HG02588 (cell line): ENCODE data around the gene NPAS1.
"Not testable (repeated sequence)": the region's sequence is repeated elsewhere in the genome, so short reads cannot be mapped to it uniquely, and the experiment has no call there.

Experiments
- ATAC-seq: cut with Tn5 transposase; IDR thresholded peaks from one replicate; pipeline ENCODE4 v1.9.1; 2021; ENCODE audit warnings: mild to moderate bottlenecking, moderate library complexity; ENCODE audit not compliant: unreplicated experiment

The NPAS1 gene

DNA sequence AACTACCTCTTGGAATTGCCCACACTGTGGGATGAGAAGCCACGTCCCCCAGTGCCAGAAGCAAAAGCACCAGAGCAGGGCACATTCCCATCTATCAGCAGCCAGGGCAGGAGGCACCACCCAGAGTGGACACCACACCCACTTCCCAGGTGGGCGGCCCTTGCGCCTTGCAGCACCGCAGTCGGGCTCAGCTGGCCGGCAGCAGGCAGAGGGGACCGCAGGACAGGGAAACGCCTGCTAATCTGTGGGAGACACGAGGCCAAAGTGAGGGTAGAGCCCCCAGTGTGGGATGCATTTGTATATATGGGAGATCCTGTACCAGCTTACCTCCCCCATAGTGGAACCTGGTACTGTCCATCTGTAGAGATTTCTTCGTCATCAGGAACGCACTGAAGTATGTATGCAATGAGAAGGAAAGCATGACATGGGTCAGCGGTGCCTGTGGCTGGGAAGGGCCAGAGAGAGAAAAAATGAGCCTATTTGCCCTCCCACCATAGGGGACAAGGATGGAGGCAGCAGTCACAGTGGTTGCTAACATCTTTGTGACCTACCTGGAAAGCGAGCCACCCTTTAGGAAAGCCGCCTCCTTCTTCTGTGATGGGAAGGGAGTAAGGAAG lies 30.9 kb upstream of the NPAS1 start:
- no peak for ATAC-seq

DNA sequence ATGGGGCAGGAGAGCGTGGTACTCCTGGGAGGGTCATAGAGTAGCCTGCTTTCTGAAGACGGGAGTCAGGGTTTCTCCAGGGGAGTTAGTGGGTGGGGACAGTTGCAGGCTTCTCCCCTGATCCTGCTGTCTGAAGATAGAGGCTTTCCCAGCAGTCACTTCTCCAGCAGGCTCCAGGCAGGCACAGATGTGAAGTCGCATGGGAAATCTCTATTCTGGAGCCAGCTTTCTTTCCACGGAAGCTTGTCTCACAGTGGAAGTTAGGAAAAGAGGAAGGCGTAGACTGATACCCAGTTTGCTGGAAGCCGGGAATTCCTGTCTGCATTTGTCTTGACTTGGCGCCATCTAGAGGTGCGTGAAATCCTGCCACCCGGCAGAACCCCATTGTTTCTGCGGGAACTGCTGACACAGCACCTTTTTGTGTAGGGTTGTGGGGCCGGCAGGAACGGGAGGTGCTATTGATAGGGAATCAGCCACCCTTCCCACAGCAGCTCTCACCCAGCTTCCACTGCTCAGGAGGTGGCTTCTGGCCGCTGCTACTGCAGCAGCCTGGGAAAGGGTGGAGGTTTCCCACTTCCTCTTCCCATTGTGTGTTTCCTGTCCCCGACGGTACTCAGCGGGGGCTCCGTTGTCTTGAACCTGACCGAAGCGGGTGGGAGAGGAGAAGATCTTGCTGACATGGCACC lies 28.5 kb upstream of the NPAS1 start:
- no peak for ATAC-seq

DNA sequence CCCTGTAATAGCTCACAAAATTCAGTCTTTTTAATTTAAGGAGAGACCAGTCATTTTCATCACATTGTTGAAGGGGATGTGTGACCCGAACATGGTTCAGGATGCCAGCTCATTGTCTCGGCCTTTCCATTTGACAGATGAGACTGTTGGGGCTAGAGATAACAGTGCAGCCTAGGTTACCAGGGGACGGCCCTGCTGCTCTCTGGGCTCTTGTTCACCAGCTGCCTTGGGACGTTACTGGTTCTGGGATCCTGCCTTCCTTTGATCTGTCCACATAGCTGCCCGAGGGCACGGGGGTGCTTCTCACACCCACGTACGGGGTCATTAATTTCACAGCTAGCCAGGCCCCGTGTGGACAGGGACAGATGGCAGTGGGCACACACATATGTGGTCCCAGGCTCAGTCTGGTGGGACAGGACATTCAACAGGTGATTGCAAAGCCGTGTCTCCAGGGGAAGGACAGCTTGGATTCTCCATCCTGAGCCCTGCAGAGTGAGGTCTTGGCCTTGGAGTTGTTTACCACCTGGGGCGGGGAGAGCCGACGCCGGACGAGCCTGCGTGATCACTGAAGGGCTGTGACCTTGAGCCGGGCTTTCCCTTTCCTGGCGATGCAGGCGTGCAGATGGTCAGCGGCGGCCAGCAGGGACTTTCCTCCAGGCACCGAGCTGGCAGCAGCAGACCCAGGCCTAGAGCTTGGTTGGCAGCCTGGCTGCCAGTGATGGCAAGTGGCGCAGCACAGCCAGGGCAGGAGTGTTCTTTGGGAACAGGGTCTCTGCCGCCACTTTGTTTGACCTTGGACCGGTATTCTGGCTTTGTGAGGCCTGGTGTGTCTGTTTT lies 26.7 kb upstream of the NPAS1 start:
- ATAC-seq = no peak

DNA sequence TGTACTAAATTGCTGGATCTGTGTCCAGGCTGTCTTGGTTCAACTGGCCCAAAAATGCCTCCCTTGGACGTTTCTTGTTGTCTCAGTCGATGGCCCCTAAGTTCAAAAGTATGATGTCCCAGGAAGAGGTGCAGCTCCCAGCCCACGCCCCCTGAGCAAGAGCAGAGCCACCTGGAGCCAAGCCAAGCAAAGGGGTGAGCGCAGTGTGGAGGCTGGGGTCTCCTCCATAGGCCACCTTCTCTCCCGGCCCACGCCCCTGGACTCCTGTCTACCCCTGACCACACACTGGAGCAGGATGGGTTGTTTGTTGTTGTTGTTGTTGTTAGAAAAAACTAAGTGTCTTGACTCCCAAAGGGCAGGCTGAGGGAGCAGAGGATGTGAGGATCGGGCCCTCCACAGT lies 26.0 kb upstream of the NPAS1 start:
- no peak for ATAC-seq

DNA sequence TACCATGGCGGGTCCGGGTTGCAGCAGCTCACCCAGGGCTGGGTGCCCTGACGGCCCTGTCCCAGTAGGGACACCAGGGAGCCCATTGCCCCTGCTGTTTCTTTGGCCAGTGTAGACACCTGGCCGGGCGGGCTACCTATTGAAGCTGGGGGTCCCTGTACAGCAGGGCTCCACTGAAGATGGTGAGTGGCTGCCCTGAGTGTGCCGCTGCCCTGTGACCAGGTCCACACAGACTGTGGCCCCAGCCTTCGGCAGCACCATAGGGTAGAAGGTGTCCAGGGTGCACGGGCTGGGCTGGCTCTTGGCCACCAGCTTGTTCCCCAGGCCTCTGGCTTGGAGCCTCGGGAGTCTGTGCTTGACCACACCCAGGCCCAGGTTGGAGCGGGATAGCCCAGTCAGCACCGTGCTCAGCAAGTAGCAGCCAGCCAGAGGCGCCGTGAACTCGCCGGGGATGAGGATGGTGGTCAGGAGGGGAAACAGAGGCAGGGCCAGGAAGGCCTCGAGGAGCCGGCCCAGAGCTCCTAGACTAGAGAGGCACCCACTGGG lies 25.4 kb upstream of the NPAS1 start:
- no peak for ATAC-seq

DNA sequence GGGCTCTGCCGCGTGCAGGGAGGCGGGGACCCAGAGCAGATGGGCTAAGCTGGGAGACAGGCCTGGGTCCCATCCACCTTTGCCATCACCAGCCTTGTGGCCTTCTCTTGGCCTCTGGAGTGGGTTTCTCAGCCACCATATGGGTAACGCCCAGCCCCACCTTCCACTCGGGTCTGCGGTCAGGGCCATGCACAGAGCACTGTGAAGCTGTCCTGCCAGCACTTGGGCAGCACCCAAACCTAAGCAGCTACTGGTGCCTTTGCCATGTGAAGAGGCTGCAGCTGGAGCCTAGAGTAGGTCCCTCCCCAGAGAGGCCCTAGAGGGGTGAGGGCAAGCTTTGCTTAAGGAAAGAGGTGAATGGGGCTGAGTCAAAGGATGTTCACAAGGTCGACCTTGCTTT lies 24.1 kb upstream of the NPAS1 start:
- no peak for ATAC-seq

DNA sequence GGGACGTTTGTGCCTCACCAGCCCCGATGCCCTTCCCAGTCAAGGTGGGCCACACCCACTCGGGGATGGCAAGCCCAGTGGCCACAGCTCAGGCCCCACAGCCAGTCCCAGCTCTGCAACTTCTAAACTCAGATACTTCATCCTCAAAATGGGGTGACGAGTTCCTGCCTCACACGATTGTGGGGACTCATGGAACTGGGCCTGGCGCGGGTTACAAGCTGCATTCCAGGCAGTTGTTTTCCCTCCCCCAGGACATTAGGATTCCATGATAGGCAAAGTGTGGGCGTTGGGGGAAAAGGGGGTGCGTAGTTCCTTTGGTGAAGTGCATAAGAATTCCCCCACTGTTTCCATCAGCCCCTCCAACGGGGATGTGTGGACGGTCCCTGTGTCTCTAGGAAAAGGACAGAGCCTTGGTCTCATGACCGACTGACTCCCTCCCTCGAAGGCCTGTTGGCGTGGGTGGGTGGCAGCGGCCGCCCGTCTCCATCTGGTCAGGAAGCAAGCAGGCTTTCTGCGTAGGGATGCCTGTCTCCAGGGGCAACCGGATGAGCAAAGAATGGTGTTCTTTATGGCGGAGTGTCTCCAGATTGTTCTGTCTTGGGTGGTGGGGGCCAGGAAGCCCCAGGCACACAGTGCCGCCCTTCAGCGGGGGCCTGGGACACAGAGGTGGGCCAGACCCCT lies 21.1 kb upstream of the NPAS1 start:
- ATAC-seq = no peak

DNA sequence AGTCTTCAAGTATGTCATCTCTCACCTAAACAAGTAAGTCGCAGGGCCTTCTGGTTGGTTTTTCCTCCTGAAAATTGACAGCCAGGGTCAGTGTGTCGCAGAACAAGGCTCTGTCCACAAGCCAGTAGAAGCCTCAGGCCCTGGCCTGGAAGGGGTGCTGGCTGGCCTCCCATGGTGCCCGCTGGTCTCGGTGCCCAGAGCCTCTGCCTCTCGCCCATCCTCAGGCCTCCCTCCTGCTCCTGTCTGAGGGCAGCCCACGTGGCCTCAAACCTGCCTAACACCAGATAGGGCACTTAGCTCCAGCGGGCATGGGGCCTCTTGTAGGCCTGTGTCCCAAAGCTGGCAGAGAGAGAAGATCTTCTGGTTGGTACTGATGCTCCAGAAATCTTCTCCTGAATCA lies 20.3 kb upstream of the NPAS1 start:
- ATAC-seq = no peak

DNA sequence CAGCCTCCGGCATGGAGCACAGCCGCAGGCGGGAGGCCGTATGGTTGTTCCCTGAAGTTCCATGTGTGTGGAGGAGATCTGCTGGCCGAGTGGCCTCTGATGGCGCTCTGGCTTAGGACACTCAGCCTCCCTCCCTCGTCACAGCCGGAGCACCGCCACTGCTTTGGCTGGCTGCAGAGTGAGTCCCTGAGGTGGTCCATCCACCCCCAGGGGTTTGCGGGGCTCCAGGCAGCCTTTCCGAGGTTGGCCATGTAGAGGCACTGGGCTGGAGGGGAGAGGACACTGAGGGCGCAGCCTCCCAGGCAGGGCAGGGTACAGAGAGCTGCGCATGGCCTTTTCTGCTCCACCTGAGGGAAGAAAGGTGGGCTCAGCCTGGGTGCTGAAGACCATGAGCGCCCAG lies 19.8 kb upstream of the NPAS1 start:
- ATAC-seq = no peak

DNA sequence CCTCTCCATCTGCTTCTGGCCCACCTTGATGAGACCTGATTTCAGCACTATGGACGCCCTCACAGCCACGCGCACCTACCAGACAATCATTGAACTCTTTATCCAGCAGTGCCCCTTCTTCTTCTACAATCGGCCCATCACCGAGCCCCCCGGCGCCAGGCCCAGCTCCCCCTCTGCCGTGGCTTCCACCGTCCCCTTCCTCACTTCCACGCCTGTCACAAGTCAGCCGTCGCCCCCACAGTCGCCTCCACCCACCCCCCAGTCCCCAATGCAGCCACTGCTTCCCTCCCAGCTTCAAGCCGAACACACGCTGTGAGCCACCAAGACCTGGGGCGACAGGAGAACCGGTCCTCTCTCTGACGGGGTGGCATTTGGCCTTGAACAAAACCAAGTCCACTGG lies 19.3 kb upstream of the NPAS1 start:
- no peak for ATAC-seq

DNA sequence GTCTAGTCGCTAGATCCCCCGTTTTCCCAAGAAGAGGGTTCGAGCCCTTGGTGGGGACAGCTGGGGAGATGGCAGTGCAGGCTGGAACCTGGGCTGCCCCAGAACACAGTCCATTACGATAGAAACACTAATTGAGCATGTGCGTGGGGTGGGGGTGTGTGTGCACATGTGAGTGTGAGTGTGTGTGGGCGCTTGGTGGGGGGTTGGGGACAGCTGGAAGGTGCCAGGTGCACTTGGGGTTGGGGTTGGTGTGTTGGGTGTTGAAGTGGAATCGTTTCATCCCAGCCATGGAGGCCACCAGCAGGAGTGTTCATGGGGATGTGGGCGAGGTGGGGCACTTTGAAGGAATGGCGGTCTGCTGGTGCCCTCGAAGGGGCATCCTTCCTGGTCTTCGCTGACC lies 18.1 kb upstream of the NPAS1 start:
- ATAC-seq = no peak

DNA sequence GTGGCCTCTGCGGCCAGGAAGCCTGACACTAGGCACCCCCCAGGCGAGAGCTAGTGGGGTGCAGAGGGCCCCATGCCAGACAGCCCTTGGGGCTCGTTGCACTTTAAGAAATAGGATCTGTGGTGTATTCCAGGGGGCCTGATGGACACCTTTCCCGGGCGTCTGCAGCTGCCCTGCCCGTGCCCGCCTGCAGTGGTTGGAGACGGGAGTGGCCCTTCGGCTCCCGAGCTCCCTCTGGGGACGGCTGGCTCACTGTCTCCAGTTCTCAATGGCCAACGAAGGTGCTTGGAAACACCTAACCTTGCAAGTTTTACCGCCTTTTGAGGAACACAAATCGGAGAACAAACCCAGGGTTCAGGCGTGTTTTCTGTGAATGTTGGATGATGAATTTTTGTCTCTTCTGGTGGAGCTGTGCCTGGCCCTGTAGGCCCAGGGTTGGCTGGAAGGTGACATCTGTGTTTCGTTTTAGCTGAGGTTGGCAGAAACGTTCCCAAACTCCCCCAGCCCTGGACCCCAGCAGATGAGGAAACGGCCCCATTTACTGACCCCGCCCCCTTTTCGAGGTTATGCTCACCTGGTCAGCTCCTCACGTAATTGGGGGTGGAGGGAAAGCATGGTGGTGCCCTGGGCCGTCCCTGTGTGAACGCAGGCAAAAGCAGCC lies 17.4 kb upstream of the NPAS1 start:
- ATAC-seq = no peak

DNA sequence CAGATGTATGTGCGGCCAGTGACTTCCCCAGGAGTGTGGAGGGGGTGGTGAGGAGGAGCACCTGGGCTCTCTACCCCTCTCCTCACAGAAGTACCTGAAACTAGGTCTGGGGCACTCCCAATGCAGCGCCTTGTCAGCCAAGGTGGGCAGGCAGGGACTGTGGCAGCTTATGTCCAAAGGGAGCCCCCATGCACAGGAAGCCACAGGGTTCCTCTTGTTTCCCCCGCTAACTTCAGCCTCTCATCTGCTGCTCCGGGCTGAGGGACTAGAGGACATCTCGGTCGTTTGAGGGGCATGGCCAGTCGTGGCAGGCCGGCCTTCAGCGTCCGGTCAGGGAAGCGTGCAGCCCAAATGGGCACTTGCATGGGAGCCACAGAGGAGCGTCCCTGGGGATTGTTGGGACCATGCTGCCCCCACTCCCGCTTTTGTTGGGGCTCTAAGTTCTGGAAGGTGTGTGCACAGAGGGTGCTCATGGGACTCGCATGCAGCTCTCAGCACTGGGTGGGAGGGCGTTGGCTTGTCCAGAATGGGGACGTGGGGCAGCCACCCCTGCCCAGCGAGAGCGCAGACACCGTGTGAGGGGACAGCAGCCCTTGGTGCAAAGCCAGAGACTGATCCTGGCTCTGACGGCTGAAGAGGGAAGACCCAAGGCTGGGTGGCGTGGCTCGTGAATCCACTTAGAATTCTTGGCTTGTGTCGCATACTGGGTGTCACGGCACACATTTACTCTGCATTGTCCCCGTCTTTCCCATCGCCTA lies 16.6 kb upstream of the NPAS1 start:
- no peak for ATAC-seq

DNA sequence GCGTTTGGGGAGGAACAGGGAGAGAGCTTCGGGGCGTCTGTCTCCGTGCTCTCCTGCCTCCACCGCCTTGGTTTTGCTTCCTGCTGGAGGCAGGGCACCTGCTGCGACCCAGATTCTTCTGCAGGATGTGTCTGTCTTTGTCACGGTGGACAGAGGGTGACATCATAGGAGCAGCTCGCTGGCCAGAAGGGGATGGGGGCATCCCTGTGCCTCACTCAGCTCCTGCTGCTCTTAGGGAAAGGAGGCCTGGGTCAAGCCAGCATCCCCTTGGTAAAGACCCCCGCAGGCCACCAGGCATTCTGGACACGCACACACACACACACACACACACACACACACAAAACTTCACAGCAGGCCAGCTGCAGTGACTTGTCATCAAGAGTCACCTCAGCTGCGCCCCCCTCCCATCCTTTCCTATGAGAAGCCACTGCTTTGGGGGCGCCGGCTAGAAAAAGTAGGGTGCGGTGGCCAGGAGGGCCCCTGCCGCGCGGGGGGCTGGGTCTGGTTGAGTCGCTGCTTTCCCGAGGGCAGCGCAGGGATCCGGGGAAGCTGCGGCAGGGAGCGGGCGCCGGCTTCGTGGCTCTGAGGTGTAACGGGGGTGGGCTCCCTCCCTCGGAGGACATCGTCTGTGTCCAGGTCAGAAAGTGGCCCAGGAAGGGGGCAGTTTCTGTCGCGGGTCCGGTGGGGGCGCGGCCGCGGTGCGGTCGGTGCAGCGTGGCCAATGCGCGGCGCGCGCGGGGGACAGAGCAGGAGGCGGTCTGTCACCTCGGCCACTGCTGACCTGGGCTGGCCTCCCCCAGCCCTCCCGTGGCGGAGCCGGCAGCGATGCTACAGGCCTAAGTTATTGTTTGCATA lies 15.8 kb upstream of the NPAS1 start:
- ATAC-seq = no peak

DNA sequence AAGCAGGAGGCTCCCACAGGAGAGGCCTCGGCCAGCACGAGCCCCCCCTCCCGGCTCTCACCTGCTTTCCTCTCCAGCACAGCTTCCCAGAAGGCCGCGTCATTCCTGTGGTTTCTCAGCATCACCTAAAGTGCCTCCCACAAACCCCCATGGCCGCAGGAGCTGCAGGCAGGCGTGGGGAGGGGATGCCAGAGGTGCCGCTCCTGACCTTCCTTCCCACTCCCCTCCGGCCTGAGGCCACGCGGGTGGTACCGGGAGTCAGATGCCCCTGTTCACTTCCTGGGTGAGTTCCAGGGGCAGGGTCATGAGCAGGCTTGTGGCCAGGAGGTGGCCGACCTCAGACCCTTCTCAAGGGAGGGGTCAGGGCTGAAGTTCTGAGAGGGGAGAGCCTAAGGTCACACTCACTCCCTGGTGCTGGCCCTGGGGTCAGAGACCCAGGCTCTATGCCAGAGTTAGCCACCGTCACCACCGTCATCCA lies 14.4 kb upstream of the NPAS1 start:
- no peak for ATAC-seq

DNA sequence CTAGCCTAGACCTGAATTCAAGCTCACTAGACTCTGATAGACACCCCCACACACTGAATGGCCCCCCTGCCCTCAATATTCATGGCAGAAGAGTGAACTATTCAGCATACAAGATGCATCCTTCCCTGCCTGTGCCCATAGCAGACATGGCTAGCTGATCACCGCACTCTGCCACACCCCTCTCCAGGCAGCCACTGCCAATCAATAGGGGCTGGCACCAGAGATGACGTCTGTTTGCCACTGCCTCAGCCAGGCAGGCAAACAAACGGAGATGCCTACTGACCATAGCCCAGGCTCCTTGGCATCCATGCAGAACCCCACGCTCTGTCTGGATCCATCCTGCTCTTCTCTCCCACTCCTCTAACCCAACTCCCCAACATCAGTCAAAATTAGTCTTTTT lies 13.8 kb upstream of the NPAS1 start:
- ATAC-seq = no peak

DNA sequence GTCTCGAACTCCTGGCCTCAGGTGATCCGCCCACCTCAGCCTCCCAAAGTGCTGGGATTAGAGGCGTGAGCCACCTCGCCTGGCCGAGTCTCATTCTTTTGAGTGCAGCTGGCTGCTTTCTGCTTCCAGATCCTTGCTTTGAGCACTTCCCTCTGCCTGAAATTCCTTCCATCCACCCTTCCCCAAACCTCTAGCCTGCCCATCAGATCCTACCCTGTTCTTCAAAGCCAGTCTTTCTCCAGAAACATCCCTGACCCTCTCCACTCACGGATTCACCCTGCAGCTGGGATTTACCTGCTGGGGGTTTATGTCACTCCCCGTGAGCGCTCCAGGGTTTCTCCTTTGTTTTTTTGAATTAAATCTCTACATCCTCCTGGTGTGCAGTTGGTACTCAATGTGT lies 13.1 kb upstream of the NPAS1 start:
- ATAC-seq = no peak

DNA sequence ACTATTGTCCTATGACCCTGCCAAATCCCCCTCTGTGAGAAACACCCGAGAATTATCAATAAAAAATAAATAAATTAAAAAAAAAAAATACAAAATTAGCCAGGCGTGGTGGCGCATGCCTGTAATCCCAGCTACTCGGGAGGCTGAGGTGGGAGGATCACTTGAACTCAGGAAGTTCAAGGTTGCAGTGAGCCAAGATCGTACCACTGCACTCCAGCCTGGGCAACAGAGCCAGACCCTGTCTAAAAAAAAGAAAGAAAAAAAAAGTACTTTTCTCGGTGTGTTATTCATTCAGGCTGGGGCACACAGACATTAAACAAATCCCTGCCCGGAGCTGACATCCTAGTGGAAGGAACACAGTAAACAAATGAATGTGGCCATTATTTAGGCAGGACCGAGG lies 9.1 kb upstream of the NPAS1 start:
- not testable (repeated sequence) for ATAC-seq

DNA sequence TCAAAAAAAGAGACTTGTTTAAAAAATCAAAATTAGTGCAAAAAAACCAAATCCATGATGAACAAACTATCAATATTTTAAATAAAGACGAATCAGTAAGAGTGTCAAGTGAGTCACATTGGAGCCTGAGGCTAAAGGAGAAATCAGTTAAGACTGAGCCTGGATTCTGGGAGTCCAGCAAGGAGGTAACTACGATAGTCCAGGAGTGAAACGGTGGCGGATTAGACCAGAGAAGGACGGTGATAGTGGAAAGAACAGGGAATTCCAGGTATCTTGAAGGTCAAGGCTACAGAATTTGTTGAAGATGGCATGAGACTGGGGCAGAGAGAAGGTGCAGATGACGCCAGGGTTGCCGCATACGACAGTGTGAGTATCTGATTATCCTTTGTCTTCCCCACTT lies 7.0 kb upstream of the NPAS1 start:
- ATAC-seq = no peak
